Activated CD4-positive, alpha-beta T cell treated with anti-CD3 and anti-CD28 coated beads, Interleukin-2, amount 50 U/mL, for 48 hours (primary cell): ENCODE results near the gene RELL1.

Experiments used
- DNase-seq, 2 experiments: peaks; one replicate each; pipeline ENCODE4 v3.0.0-alpha.2; 2020

Gene RELL1

GRCh38 chr4:37686373-37687193 lies at the start of gene RELL1:
Gene RELL1 (minus strand): TSS chr4:37686376. CDS start chr4:37686287, 89 bp downstream.
- DNase-seq, result peak; percentile 100

GRCh38 chr4:37735578-37735977 lies 49.4 kb upstream of the RELL1 start:
- no peak for DNase-seq

GRCh38 chr4:37734989-37735388 lies 48.8 kb upstream of the RELL1 start:
- DNase-seq, result no peak

- no peak for DNase-seq
Measured at GRCh38 chr4:37733240-37733867, 47.2 kb upstream of the RELL1 start.

- DNase-seq, result no peak
Measured at GRCh38 chr4:37732526-37733186, 46.5 kb upstream of the RELL1 start.

- no peak for DNase-seq
Measured at GRCh38 chr4:37729649-37730004, 43.5 kb upstream of the RELL1 start.

GRCh38 chr4:37728064-37728463 lies 41.9 kb upstream of the RELL1 start:
- no peak for DNase-seq

GRCh38 chr4:37727635-37728034 lies 41.5 kb upstream of the RELL1 start:
- DNase-seq, result no peak

- no peak for DNase-seq
Measured at GRCh38 chr4:37726666-37727065, 40.5 kb upstream of the RELL1 start.

- no peak for DNase-seq
Measured at GRCh38 chr4:37725718-37726117, 39.5 kb upstream of the RELL1 start.

- DNase-seq, result no peak
Measured at GRCh38 chr4:37723067-37723466, 36.9 kb upstream of the RELL1 start.

- no peak for DNase-seq
Measured at GRCh38 chr4:37721995-37722638, 35.9 kb upstream of the RELL1 start.

- no peak for DNase-seq
Measured at GRCh38 chr4:37719021-37719420, 32.8 kb upstream of the RELL1 start.

- peak in 1 of 2 experiments; percentile 8 for DNase-seq
Measured at GRCh38 chr4:37717576-37717975, 31.4 kb upstream of the RELL1 start.

- peak; percentile 30 to 41 for DNase-seq
Measured at GRCh38 chr4:37715889-37716402, 29.8 kb upstream of the RELL1 start.

GRCh38 chr4:37710491-37710890 lies 24.3 kb upstream of the RELL1 start:
- DNase-seq, result no peak

- no peak for DNase-seq
Measured at GRCh38 chr4:37706032-37706431, 19.9 kb upstream of the RELL1 start.

- no peak for DNase-seq
Measured at GRCh38 chr4:37705571-37705970, 19.4 kb upstream of the RELL1 start.

GRCh38 chr4:37699868-37700481 lies 13.8 kb upstream of the RELL1 start:
- no peak for DNase-seq

GRCh38 chr4:37697566-37697965 lies 11.4 kb upstream of the RELL1 start:
- no peak for DNase-seq

- DNase-seq, result no peak
Measured at GRCh38 chr4:37693450-37694190, 7.4 kb upstream of the RELL1 start.

GRCh38 chr4:37693030-37693429 lies 6.9 kb upstream of the RELL1 start:
- no peak for DNase-seq
